ENCODE measurements around the gene MON1A. TPM values are rescaled to one million over a fixed set of nuclear protein-coding genes. Genes with fewer than 3 reads are reported as not detected.

The MON1A gene
- total RNA-seq, 2 donors from 2014 or later, result 8.4 to 9.4 TPM

- Histone ChIP-seq H3K4me3 (no peak overlapping the region), H3K4me1 (peaks cover 0 to 14% of the 10 kb centered on the region in 2 donors), H3K27ac (no peak overlapping the region), H3K27me3 (peaks cover 9 to 14% of the 10 kb centered on the region in 2 donors), H3K36me3 (no peaks in the 10 kb centered on the region), H3K9me3 (no peaks in the 10 kb centered on the region)
- no peak for DNase-seq (ENCODE audit: low spot score)
- TF ChIP-seq CTCF (IDR thresholded peaks at IDR 0.05), result no peak
These were observed 64.3 kb downstream of the MON1A start for GRCh38 chr3:49865198-49865784.

- H3K4me1 ChIP-seq, result peaks cover 0 to 7% of the 10 kb centered on the region in 2 donors
- no peaks in the 10 kb centered on the region for H3K36me3 ChIP-seq
- no peak overlapping the region for H3K4me3 ChIP-seq
- H3K27me3 ChIP-seq, result peaks cover 6 to 10% of the 10 kb centered on the region in 2 donors
- no peak for DNase-seq (ENCODE audit: low spot score)
- H3K9me3 ChIP-seq, result no peaks in the 10 kb centered on the region
- TF ChIP-seq CTCF (IDR thresholded peaks at IDR 0.05), result no peak
- H3K27ac ChIP-seq, result no peak overlapping the region
These were observed 65.1 kb downstream of the MON1A start for GRCh38 chr3:49864505-49864904.

DNA sequence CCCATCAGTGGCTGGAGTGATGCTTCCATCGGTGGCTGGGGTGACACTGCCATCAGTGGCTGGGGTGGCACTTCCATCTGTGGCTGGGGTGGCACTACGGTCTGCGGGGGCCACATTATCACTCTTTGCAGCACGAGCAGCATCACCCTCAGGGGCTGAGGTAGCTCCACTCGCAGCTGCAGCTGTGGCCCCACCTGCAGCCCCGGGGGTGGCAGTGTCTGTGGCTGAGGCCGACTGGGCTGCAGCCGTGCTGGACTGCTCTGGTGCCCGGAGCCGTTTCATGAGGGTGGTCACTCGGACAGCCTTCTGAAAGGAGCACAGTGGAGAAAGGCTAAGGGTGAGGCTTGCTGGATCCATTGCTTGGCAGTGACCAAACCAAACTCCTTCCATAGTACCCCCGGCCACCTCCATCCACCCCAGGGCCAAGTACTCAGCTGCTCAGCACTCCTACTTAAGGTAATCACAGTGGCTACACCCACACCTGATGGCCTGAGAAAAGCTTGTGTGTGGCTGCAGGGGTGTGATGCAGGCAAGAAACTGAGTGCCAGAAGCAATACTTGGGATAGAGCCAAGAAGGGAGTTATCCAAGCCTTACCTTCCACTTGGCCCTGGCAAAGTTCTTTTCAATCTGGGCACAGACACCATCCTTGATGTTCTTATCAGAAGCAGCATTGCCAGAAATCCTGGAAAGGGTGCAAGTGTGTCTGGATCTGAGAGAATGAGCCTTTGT, 69.9 kb downstream of the MON1A start:
- peaks cover 0 to 13% of the 10 kb centered on the region in 2 donors for H3K4me1 ChIP-seq
- no peaks in the 10 kb centered on the region for H3K36me3 ChIP-seq
- TF ChIP-seq CTCF (IDR thresholded peaks at IDR 0.05), result no peak
- H3K27me3 ChIP-seq, result no peaks in the 10 kb centered on the region
- no peak overlapping the region for H3K4me3 ChIP-seq
- no peak for DNase-seq (ENCODE audit: low spot score)
- H3K27ac ChIP-seq, result no peak overlapping the region
- no peaks in the 10 kb centered on the region for H3K9me3 ChIP-seq

Other genes starting within 250 kb of the MON1A start
- gene MST1, start 240.3 kb downstream of the MON1A start, total RNA-seq, result 1 to 10 TPM; 3.9 to 8.0 TPM
- 10 to 100 TPM; 29.1 to 29.8 TPM for gene RNF123, start 240.3 kb downstream of the MON1A start, total RNA-seq
- 1 to 10 TPM in 1 of 2 donors, under 1 TPM in 1; 0.44 to 1.1 TPM for gene AMIGO3, start 210.1 kb downstream of the MON1A start, total RNA-seq
- 10 to 100 TPM; 12.0 to 21.7 TPM for gene GMPPB, start 205.9 kb downstream of the MON1A start, total RNA-seq
- 10 to 100 TPM; 24.0 to 30.9 TPM for gene IP6K1, start 143.3 kb downstream of the MON1A start, total RNA-seq
- under 1 TPM in 1 of 2 donors, not detected in 1; 0.20 TPM for gene CDHR4, start 129.9 kb downstream of the MON1A start, total RNA-seq
- gene INKA1, start 126.5 kb downstream of the MON1A start, total RNA-seq, result 1 to 10 TPM; 1.8 to 4.2 TPM
- gene UBA7, start 115.9 kb downstream of the MON1A start, total RNA-seq, result 10 to 100 TPM; 11.3 to 12.2 TPM
- gene TRAIP, start 73.2 kb downstream of the MON1A start, total RNA-seq, result 1 to 10 TPM in 1 of 2 donors, under 1 TPM in 1; 0.98 to 2.0 TPM
- gene CAMKV, start 59.9 kb downstream of the MON1A start, total RNA-seq, result not detected
- gene MST1R, start 25.9 kb downstream of the MON1A start, total RNA-seq, result 1 to 10 TPM; 1.2 to 4.2 TPM
- gene RBM6, start 10.3 kb upstream of the MON1A start, total RNA-seq, result 10 to 100 TPM; 34.6 to 38.0 TPM
- gene RBM5, start 159.1 kb upstream of the MON1A start, total RNA-seq, result 10 to 100 TPM; 58.7 to 75.8 TPM
- gene SEMA3F, start 225.5 kb upstream of the MON1A start, total RNA-seq, result 10 to 100 TPM in 1 of 2 donors, 1 to 10 TPM in 1; 6.3 to 18.7 TPM

Data from right atrium auricular region (tissue), 2 donors.